HUES6 (cell line): ENCODE results near the gene SPON1.

ENCODE experiments used
- H3K27ac ChIP-seq: 2 replicates; pipeline ENCODE4 v1.7.0; 2013; ENCODE audit warnings: low read depth, mild to moderate bottlenecking, low read length, inconsistent platforms
- H3K27me3 ChIP-seq: 2 replicates; pipeline ENCODE4 v1.6.1; 2013; ENCODE audit warnings: low read length; ENCODE audit not compliant: control insufficient read depth, insufficient read depth
- H3K36me3 ChIP-seq: 2 replicates; pipeline ENCODE4 v1.6.1; 2013; ENCODE audit warnings: low read length; ENCODE audit not compliant: control insufficient read depth, insufficient read depth
- H3K4me1 ChIP-seq: 2 replicates; pipeline ENCODE4 v1.6.1; 2013; ENCODE audit warnings: low read length; ENCODE audit not compliant: control insufficient read depth, insufficient read depth
- H3K4me3 ChIP-seq: 2 replicates; pipeline ENCODE4 v1.5.1; 2013; ENCODE audit warnings: low read depth, low read length
- H3K9ac ChIP-seq: one replicate; pipeline ENCODE4 v1.6.1; 2013; ENCODE audit warnings: mild to moderate bottlenecking, low read length
- H3K9me3 ChIP-seq: 2 replicates; pipeline ENCODE4 v1.6.1; 2013; ENCODE audit warnings: low read depth, low read length; ENCODE audit not compliant: control insufficient read depth, insufficient read depth

SPON1 gene

GRCh38 chr11:14107050-14107430, 144.5 kb downstream of the SPON1 start:
- H3K27ac ChIP-seq = no peak overlapping the region
- no peak overlapping the region for H3K4me3 ChIP-seq
- H3K4me1 ChIP-seq = peaks cover 8% of the 10 kb centered on the region; the same call in 1 of the 2 replicates
- H3K9ac ChIP-seq = no peak overlapping the region
- no peaks in the 10 kb centered on the region for H3K36me3 ChIP-seq
- no peaks in the 10 kb centered on the region for H3K27me3 ChIP-seq
- no peaks in the 10 kb centered on the region for H3K9me3 ChIP-seq

- Histone ChIP-seq H3K4me3 (no peak overlapping the region), H3K9ac (no peak overlapping the region), H3K27me3 (no peaks in the 10 kb centered on the region), H3K36me3 (no peaks in the 10 kb centered on the region), H3K9me3 (no peaks in the 10 kb centered on the region), H3K27ac (no peak overlapping the region), H3K4me1 (peaks cover 8% of the 10 kb centered on the region; the same call in 1 of the 2 replicates)
These were observed 147.2 kb downstream of the SPON1 start for GRCh38 chr11:14109742-14110141.

GRCh38 chr11:14110629-14111028, 148.1 kb downstream of the SPON1 start:
- Histone ChIP-seq H3K4me1 (peaks cover 8% of the 10 kb centered on the region; the same call in 1 of the 2 replicates), H3K27me3 (no peaks in the 10 kb centered on the region), H3K9me3 (no peaks in the 10 kb centered on the region), H3K9ac (no peak overlapping the region), H3K4me3 (no peak overlapping the region), H3K36me3 (no peaks in the 10 kb centered on the region), H3K27ac (no peak overlapping the region)

- H3K9ac ChIP-seq = no peak overlapping the region
- no peaks in the 10 kb centered on the region for H3K36me3 ChIP-seq
- H3K27ac ChIP-seq = no peak overlapping the region
- no peaks in the 10 kb centered on the region for H3K27me3 ChIP-seq
- H3K4me3 ChIP-seq = no peak overlapping the region
- H3K4me1 ChIP-seq = peaks cover 7% of the 10 kb centered on the region; the same call in 1 of the 2 replicates
- no peaks in the 10 kb centered on the region for H3K9me3 ChIP-seq
These were observed 149.0 kb downstream of the SPON1 start for GRCh38 chr11:14111496-14111895.

- no peaks in the 10 kb centered on the region for H3K4me1 ChIP-seq
- H3K27me3 ChIP-seq = no peaks in the 10 kb centered on the region
- H3K4me3 ChIP-seq = no peak overlapping the region
- H3K9ac ChIP-seq = no peak overlapping the region
- H3K27ac ChIP-seq = no peak overlapping the region
- no peaks in the 10 kb centered on the region for H3K36me3 ChIP-seq
- no peaks in the 10 kb centered on the region for H3K9me3 ChIP-seq
These were observed 150.2 kb downstream of the SPON1 start for GRCh38 chr11:14112721-14113120.

- H3K9me3 ChIP-seq = no peaks in the 10 kb centered on the region
- no peaks in the 10 kb centered on the region for H3K4me1 ChIP-seq
- no peaks in the 10 kb centered on the region for H3K27me3 ChIP-seq
- no peak overlapping the region for H3K9ac ChIP-seq
- no peak overlapping the region for H3K27ac ChIP-seq
- H3K36me3 ChIP-seq = no peaks in the 10 kb centered on the region
- H3K4me3 ChIP-seq = no peak overlapping the region
These were observed 151.7 kb downstream of the SPON1 start for GRCh38 chr11:14114269-14114668.

GRCh38 chr11:14114786-14115185, 152.3 kb downstream of the SPON1 start:
- no peaks in the 10 kb centered on the region for H3K4me1 ChIP-seq
- no peak overlapping the region for H3K4me3 ChIP-seq
- no peaks in the 10 kb centered on the region for H3K27me3 ChIP-seq
- no peak overlapping the region for H3K9ac ChIP-seq
- no peak overlapping the region for H3K27ac ChIP-seq
- H3K36me3 ChIP-seq = no peaks in the 10 kb centered on the region
- no peaks in the 10 kb centered on the region for H3K9me3 ChIP-seq

GRCh38 chr11:14117632-14118031, 155.1 kb downstream of the SPON1 start:
- Histone ChIP-seq H3K4me1 (no peaks in the 10 kb centered on the region), H3K4me3 (no peak overlapping the region), H3K9me3 (no peaks in the 10 kb centered on the region), H3K27ac (no peak overlapping the region), H3K36me3 (no peaks in the 10 kb centered on the region), H3K27me3 (no peaks in the 10 kb centered on the region), H3K9ac (no peak overlapping the region)

- Histone ChIP-seq H3K36me3 (no peaks in the 10 kb centered on the region), H3K4me1 (no peaks in the 10 kb centered on the region), H3K9ac (no peak overlapping the region), H3K27ac (no peak overlapping the region), H3K27me3 (no peaks in the 10 kb centered on the region), H3K4me3 (no peak overlapping the region), H3K9me3 (no peaks in the 10 kb centered on the region)
These were observed 155.5 kb downstream of the SPON1 start for GRCh38 chr11:14118072-14118471.

GRCh38 chr11:14119357-14119756, 156.8 kb downstream of the SPON1 start:
- Histone ChIP-seq H3K9me3 (no peaks in the 10 kb centered on the region), H3K27ac (no peak overlapping the region), H3K9ac (no peak overlapping the region), H3K4me1 (no peaks in the 10 kb centered on the region), H3K36me3 (no peaks in the 10 kb centered on the region), H3K27me3 (no peaks in the 10 kb centered on the region), H3K4me3 (no peak overlapping the region)

- H3K36me3 ChIP-seq = no peaks in the 10 kb centered on the region
- H3K9ac ChIP-seq = no peak overlapping the region
- H3K4me1 ChIP-seq = no peaks in the 10 kb centered on the region
- no peak overlapping the region for H3K4me3 ChIP-seq
- H3K27me3 ChIP-seq = no peaks in the 10 kb centered on the region
- H3K27ac ChIP-seq = no peak overlapping the region
- peaks cover 10% of the 10 kb centered on the region for H3K9me3 ChIP-seq
These were observed 161.8 kb downstream of the SPON1 start for GRCh38 chr11:14124350-14124749.

GRCh38 chr11:14124886-14125285, 162.4 kb downstream of the SPON1 start:
- H3K9ac ChIP-seq = no peak overlapping the region
- peaks cover 10% of the 10 kb centered on the region for H3K9me3 ChIP-seq
- no peak overlapping the region for H3K4me3 ChIP-seq
- no peaks in the 10 kb centered on the region for H3K4me1 ChIP-seq
- H3K27me3 ChIP-seq = no peaks in the 10 kb centered on the region
- no peaks in the 10 kb centered on the region for H3K36me3 ChIP-seq
- no peak overlapping the region for H3K27ac ChIP-seq
